Measurements from ENCODE around the gene SCRN2. TPM values are rescaled to one million over a fixed set of nuclear protein-coding genes. Genes with fewer than 3 reads are reported as not detected.

The SCRN2 gene
- total RNA-seq, 2 experiments from 2014 or later = 38.0 to 39.6 TPM

- no peak for ATAC-seq (ENCODE audit: low read depth)
- no peak overlapping the region for H3K4me3 Mint-ChIP-seq
These were observed 48.6 kb downstream of the SCRN2 start for GRCh38 chr17:47792457-47792856.

GRCh38 chr17:47791025-47791424 lies 50.0 kb downstream of the SCRN2 start:
- no peak overlapping the region for H3K4me3 Mint-ChIP-seq
- ATAC-seq (ENCODE audit: low read depth) = no peak

More at GRCh38 chr17:47792457-47792856, 48.6 kb downstream of the SCRN2 start:
- Mint-ChIP-seq H3K27me3 (peaks cover 71% of the 10 kb centered on the region), H3K36me3 (no peaks in the 10 kb centered on the region), H3K27ac (no peak overlapping the region), H3K9me3 (no peaks in the 10 kb centered on the region), H3K4me1 (peaks cover 4% of the 10 kb centered on the region)
- POLR2A ChIA-PET = no interaction called here
- DNase-seq = no peak

GRCh38 chr17:47789611-47790561 lies 51.2 kb downstream of the SCRN2 start:
- peak; percentile 74 for DNase-seq
- no peaks in the 10 kb centered on the region for H3K36me3 Mint-ChIP-seq
- H3K4me1 Mint-ChIP-seq = peaks cover 4% of the 10 kb centered on the region
- ATAC-seq (ENCODE audit: low read depth) = peak; percentile 96
- peaks cover 77% of the 10 kb centered on the region for H3K27me3 Mint-ChIP-seq
- peak overlapping the region; percentile 78 for H3K4me3 Mint-ChIP-seq
- no peak overlapping the region for H3K27ac Mint-ChIP-seq
- no peaks in the 10 kb centered on the region for H3K9me3 Mint-ChIP-seq
- POLR2A ChIA-PET = interaction anchor here (0.7 to 1.1 kb wide), 2 partner anchors 82 to 89 kb away, joined by 3 to 4 read pairs; no protein-coding TSS in a partner anchor

More at GRCh38 chr17:47791025-47791424, 50.0 kb downstream of the SCRN2 start:
- H3K36me3 Mint-ChIP-seq = no peaks in the 10 kb centered on the region
- H3K27ac Mint-ChIP-seq = no peak overlapping the region
- no peak for DNase-seq
- POLR2A ChIA-PET = interaction anchor here (0.7 kb wide), 1 partner anchor 11 kb away, joined by 3 read pairs; no protein-coding TSS in a partner anchor
- peaks cover 76% of the 10 kb centered on the region for H3K27me3 Mint-ChIP-seq
- peaks cover 4% of the 10 kb centered on the region for H3K4me1 Mint-ChIP-seq
- no peaks in the 10 kb centered on the region for H3K9me3 Mint-ChIP-seq

Other genes with a start within 250 kb of the SCRN2 start
- gene KPNB1, start 191.4 kb downstream of the SCRN2 start, total RNA-seq = 100 to 1,000 TPM; 335 TPM
- gene TBKBP1, start 147.1 kb downstream of the SCRN2 start, total RNA-seq = 1 to 10 TPM; 8.0 to 8.9 TPM
- gene TBX21, start 108.0 kb downstream of the SCRN2 start, total RNA-seq = 10 to 100 TPM; 20.7 to 22.8 TPM
- gene OSBPL7, start 19.5 kb downstream of the SCRN2 start, total RNA-seq = 10 to 100 TPM; 50.8 to 50.9 TPM
- 10 to 100 TPM; 49.7 to 50.3 TPM for gene MRPL10, start 9.7 kb downstream of the SCRN2 start, total RNA-seq
- under 1 TPM; 0.42 to 0.43 TPM for gene LRRC46, start 9.6 kb downstream of the SCRN2 start, total RNA-seq
- under 1 TPM; 0.09 to 0.22 TPM for gene SP6, start 9.9 kb upstream of the SCRN2 start, total RNA-seq
- gene SP2, start 55.0 kb upstream of the SCRN2 start, total RNA-seq = 10 to 100 TPM; 28.1 to 28.2 TPM
- gene PNPO, start 100.3 kb upstream of the SCRN2 start, total RNA-seq = 10 to 100 TPM; 32.5 to 32.8 TPM
- not detected for gene PRR15L, start 116.6 kb upstream of the SCRN2 start, total RNA-seq
- gene CDK5RAP3, start 129.8 kb upstream of the SCRN2 start, total RNA-seq = 100 to 1,000 TPM; 286 to 287 TPM
- 1 to 10 TPM; 6.1 to 8.8 TPM for gene COPZ2, start 196.5 kb upstream of the SCRN2 start, total RNA-seq
- gene NFE2L1, start 207.1 kb upstream of the SCRN2 start, total RNA-seq = 10 to 100 TPM; 62.2 to 63.1 TPM